DND-41 (cell line): ENCODE results near the gene MXI1.
"Not testable (repeated sequence)": the region's sequence is repeated elsewhere in the genome, so short reads cannot be mapped to it uniquely, and the experiment has no call there.

Experiments
- ATAC-seq: fragments of 200-7000 bp; cut with Tn5 transposase; 3 replicates; pipeline ENCODE4 v1.9.1; 2021; ENCODE audit warnings: low read depth; ENCODE audit not compliant: insufficient read depth
- DNase-seq: peaks from one replicate; pipeline ENCODE4 v3.0.0-alpha.2; 2020
- H2AFZ ChIP-seq: 2 replicates; pipeline ENCODE4 v1.6.0; 2012; ENCODE audit warnings: low read depth, low read length
- H3K27ac ChIP-seq: 2 replicates; pipeline ENCODE4 v1.5.1; 2012; ENCODE audit warnings: low read length, inconsistent platforms
- H3K27me3 ChIP-seq: fragments of 200-600 bp; sonication (generic); 2 replicates; pipeline ENCODE4 v1.6.0; 2012; ENCODE audit warnings: low read length, mild to moderate bottlenecking, inconsistent platforms; ENCODE audit not compliant: insufficient read depth, poor library complexity
- H3K36me3 ChIP-seq: 2 replicates; pipeline ENCODE4 v1.5.1; 2012; ENCODE audit warnings: low read length, inconsistent platforms; ENCODE audit not compliant: insufficient read depth
- H3K4me1 ChIP-seq: 2 replicates; pipeline ENCODE4 v1.5.1; 2012; ENCODE audit warnings: mild to moderate bottlenecking, low read length; ENCODE audit not compliant: insufficient read depth
- H3K4me2 ChIP-seq: 2 replicates; pipeline ENCODE4 v1.6.0; 2012; ENCODE audit warnings: mild to moderate bottlenecking, moderate library complexity, low read length, inconsistent platforms; ENCODE audit not compliant: insufficient read depth
- H3K4me3 ChIP-seq, 2 experiments: fragments of 200-600 bp in 1 of 2; shearing (Covaris generic) in 1 of 2; 2 replicates each; pipeline ENCODE4 v1.5.1; 2012 to 2016; ENCODE audit warnings: inconsistent platforms in 2 of 2, low read length in 2 of 2, mild to moderate bottlenecking in 2 of 2, low read depth in 1 of 2, moderate library complexity in 1 of 2
- H3K79me2 ChIP-seq: 2 replicates; pipeline ENCODE4 v1.6.0; 2012; ENCODE audit warnings: low read length, inconsistent platforms; ENCODE audit not compliant: insufficient read depth
- H3K9ac ChIP-seq: 2 replicates; pipeline ENCODE4 v1.6.0; 2012; ENCODE audit warnings: low read depth, mild to moderate bottlenecking, inconsistent platforms, low read length, moderate library complexity
- H3K9me3 ChIP-seq: 2 replicates; pipeline ENCODE4 v1.5.1; 2012; ENCODE audit warnings: low read length, moderate library complexity, mild to moderate bottlenecking, inconsistent platforms; ENCODE audit not compliant: insufficient read depth, severe bottlenecking
- H4K20me1 ChIP-seq: 2 replicates; pipeline ENCODE4 v1.6.0; 2012; ENCODE audit warnings: low read length; ENCODE audit not compliant: insufficient read depth
- EZH2 ChIP-seq: IDR thresholded peaks from 3 replicates; pipeline ENCODE4 v1.6.1; 2012; ENCODE audit warnings: borderline replicate concordance, low read depth, mild to moderate bottlenecking, moderate library complexity, low read length, inconsistent platforms; ENCODE audit not compliant: severe bottlenecking
- TF ChIP-seq, protein P1 (sequence below): IDR thresholded peaks from 2 replicates; pipeline ENCODE4 v1.5.1; 2012; ENCODE audit warnings: borderline replicate concordance, low read length, moderate library complexity, mild to moderate bottlenecking; ENCODE audit not compliant: poor library complexity, severe bottlenecking; ENCODE audit errors: extremely low read depth

The MXI1 gene

DNA sequence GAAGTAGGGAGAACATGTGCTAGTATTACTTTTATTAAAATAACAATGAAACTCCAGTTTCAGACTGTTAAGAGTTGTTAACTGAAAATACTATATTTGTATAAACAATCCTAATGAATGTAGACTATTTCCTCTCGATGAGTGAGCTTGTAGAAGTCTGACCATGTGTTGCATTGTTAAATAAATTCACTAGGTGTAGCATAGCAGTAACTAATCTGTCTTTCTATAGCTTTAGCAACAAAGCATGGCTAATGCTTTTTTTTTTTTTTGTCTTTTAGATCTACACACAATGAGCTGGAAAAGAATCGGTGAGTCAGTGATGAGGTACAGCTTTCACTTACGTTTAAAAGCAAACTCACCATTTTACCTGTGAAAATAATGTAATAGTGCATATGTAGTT, 37.1 kb downstream of the MXI1 start:
- no peaks in the 10 kb centered on the region for H3K27me3 ChIP-seq
- peaks cover 8% of the 10 kb centered on the region; the same call in 1 of the 2 replicates for H3K36me3 ChIP-seq
- no peak for TF ChIP-seq EZH2
- TF ChIP-seq, protein P1, sequence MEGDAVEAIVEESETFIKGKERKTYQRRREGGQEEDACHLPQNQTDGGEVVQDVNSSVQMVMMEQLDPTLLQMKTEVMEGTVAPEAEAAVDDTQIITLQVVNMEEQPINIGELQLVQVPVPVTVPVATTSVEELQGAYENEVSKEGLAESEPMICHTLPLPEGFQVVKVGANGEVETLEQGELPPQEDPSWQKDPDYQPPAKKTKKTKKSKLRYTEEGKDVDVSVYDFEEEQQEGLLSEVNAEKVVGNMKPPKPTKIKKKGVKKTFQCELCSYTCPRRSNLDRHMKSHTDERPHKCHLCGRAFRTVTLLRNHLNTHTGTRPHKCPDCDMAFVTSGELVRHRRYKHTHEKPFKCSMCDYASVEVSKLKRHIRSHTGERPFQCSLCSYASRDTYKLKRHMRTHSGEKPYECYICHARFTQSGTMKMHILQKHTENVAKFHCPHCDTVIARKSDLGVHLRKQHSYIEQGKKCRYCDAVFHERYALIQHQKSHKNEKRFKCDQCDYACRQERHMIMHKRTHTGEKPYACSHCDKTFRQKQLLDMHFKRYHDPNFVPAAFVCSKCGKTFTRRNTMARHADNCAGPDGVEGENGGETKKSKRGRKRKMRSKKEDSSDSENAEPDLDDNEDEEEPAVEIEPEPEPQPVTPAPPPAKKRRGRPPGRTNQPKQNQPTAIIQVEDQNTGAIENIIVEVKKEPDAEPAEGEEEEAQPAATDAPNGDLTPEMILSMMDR, result no peak
- no peak overlapping the region for H3K9ac ChIP-seq
- no peaks in the 10 kb centered on the region for H3K9me3 ChIP-seq
- no peak overlapping the region for H3K27ac ChIP-seq
- H4K20me1 ChIP-seq, result no peaks in the 10 kb centered on the region
- ATAC-seq (no peak), DNase-seq (no peak)
- H3K4me2 ChIP-seq, result no peak overlapping the region
- H2AFZ ChIP-seq, result no peak overlapping the region
- H3K4me1 ChIP-seq, result no peaks in the 10 kb centered on the region
- no peak overlapping the region for H3K4me3 ChIP-seq
- H3K79me2 ChIP-seq, result no peaks in the 10 kb centered on the region

DNA sequence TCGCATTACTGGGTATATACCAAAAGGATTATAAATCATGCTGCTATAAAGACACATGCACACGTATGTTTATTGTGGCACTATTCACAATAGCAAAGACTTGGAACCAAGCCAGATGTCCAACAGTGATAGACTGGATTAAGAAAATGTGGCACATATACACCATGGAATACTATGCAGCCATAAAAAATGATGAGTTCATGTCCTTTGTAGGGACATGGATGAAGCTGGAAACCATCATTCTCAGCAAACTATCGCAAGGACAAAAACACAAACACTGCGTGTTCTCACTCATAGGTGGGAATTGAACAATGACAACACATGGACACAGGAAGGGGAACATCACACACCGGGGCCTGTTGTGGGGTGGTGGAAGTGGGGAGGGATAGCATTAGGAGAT, 40.4 kb downstream of the MXI1 start:
- not testable (repeated sequence) for H2AFZ ChIP-seq, H3K4me2 ChIP-seq, H3K36me3 ChIP-seq, ATAC-seq, H3K79me2 ChIP-seq, H3K9ac ChIP-seq, H4K20me1 ChIP-seq, H3K4me1 ChIP-seq, DNase-seq, H3K4me3 ChIP-seq, H3K9me3 ChIP-seq, H3K27ac ChIP-seq, H3K27me3 ChIP-seq

DNA sequence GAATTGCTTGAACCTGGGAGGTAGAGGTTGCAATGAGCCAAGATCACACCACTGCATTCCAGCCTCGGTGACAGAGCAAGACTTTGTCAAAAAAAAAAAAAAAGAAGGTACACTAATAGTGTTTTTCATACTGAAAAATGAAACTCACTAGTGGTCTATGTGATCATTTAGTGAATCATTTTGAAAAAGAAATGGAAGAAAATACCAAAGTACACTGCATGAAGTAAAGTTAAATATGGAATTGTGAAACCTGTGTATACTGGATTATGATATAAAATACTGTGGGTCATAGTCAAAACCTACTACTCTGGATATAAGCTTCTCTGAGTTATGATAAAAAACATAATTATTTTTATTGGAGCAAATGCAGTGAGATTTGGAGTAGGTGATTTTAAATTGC, 42.1 kb downstream of the MXI1 start:
- H3K27me3 ChIP-seq, H2AFZ ChIP-seq, H3K9me3 ChIP-seq, DNase-seq, H3K36me3 ChIP-seq, H3K4me1 ChIP-seq, ATAC-seq, H4K20me1 ChIP-seq, H3K79me2 ChIP-seq, H3K9ac ChIP-seq, H3K27ac ChIP-seq, H3K4me3 ChIP-seq, H3K4me2 ChIP-seq: not testable (repeated sequence)

DNA sequence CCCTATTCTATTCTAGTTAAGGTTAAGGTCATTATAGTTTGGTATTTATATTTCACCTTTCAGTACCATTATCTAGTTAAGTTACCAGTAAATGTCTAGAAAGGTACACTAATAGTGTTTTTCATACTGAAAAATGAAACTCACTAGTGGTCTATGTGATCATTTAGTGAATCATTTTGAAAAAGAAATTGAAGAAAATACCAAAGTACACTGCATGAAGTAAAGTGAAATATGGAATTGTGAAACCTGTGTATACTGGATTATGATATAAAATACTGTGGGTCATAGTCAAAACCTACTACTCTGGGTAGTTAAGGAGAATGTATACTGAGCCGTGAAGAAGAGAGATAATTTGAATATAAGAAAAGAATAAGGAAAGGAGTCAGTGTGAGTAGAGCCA, 44.0 kb downstream of the MXI1 start:
- not testable (repeated sequence) for H3K36me3 ChIP-seq, H3K27me3 ChIP-seq, H2AFZ ChIP-seq, H3K9ac ChIP-seq, H3K4me2 ChIP-seq, H4K20me1 ChIP-seq, ATAC-seq, H3K79me2 ChIP-seq, DNase-seq, H3K4me1 ChIP-seq, H3K9me3 ChIP-seq, H3K27ac ChIP-seq, H3K4me3 ChIP-seq

DNA sequence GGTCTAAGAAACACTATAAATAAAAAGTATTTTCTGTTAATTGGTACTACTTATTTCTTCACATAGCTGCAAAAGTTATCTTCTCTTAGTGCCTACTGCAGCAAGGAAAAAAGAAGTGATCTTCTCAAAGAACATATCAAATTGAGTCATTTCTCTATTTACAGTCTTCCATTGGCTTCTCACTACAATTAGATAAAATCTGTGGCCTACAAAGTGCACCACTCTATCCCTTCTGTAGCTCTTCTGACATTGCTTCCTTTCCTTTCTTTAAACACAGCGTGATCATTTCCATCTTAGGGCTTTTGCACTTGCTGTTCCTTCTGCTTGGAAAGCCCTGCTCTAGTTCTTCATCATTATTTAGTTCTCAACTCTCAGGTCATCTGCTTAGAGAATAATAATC, 44.7 kb downstream of the MXI1 start:
- H3K36me3 ChIP-seq, result no peaks in the 10 kb centered on the region
- no peak overlapping the region for H3K4me3 ChIP-seq
- TF ChIP-seq, protein P1, result no peak
- TF ChIP-seq EZH2, result no peak
- ATAC-seq (no peak), DNase-seq (no peak)
- H3K4me1 ChIP-seq, result no peaks in the 10 kb centered on the region
- no peak overlapping the region for H3K4me2 ChIP-seq
- H3K27me3 ChIP-seq, result no peaks in the 10 kb centered on the region
- no peaks in the 10 kb centered on the region for H4K20me1 ChIP-seq
- no peaks in the 10 kb centered on the region for H3K79me2 ChIP-seq
- no peak overlapping the region for H2AFZ ChIP-seq
- no peak overlapping the region for H3K27ac ChIP-seq
- peaks cover 5% of the 10 kb centered on the region for H3K9me3 ChIP-seq
- no peak overlapping the region for H3K9ac ChIP-seq
